Measurements from ENCODE around the gene MYO1B. TPM values are rescaled to one million over a fixed set of nuclear protein-coding genes. Genes with fewer than 3 reads are reported as not detected.

MYO1B gene
- total and polyA plus RNA-seq, 2 of the 4 experiments (the other 2 are of a cell fraction) = 57.2 to 116 TPM

- peaks cover 18% of the 10 kb centered on the region for H3K4me1 ChIP-seq (ENCODE audit: control insufficient read depth, insufficient read depth, low read length)
- H2BK5ac ChIP-seq (ENCODE audit: low read depth, low read length, poor library complexity, severe bottlenecking) = peak overlapping the region; percentile 47
- H2BK20ac ChIP-seq (ENCODE audit: low read depth, low read length) = peak overlapping the region; percentile 43; the same call in 1 of the 2 replicates
- peak overlapping the region; percentile 74 for H4K5ac ChIP-seq (ENCODE audit: low read depth, low read length)
- peaks cover 52% of the 10 kb centered on the region for H3K36me3 ChIP-seq (ENCODE audit: control insufficient read depth, insufficient read depth, low read length)
- H3K23ac ChIP-seq (ENCODE audit: low read depth, low read length) = no peak overlapping the region; the same call in 1 of the 2 replicates
- H3K4ac ChIP-seq (ENCODE audit: low read depth, low read length) = peak overlapping the region; percentile 64
- DNase-seq (no peak), ATAC-seq (ENCODE audit: low read depth) (no peak)
- intact Hi-C loops (cut with micrococcal nuclease) = no loop called here
- POLR2A ChIA-PET (ENCODE audit: unreplicated experiment) = no interaction called here
- peaks cover 13 to 28% of the 10 kb centered on the region in 2 experiments; a peak in 3 of 4 replicates for H3K79me1 ChIP-seq (ENCODE audit: low read depth in 1 of 2, low read length in 2 of 2)
- peak overlapping the region; percentile 70; the same call in 1 of the 3 replicates for H2BK15ac ChIP-seq (ENCODE audit: low read depth, low read length)
- H3K4me3 ChIP-seq (ENCODE audit: insufficient read depth, low read depth, low read length) = no peak overlapping the region
- peak overlapping the region; percentile 19 to 39; a peak in 2 of 4 replicates for H4K8ac ChIP-seq (ENCODE audit: low read depth in 2 of 2, low read length in 2 of 2)
- no peak overlapping the region for H3K14ac ChIP-seq (replicated peaks; ENCODE audit: low read depth, low read length)
- no TSS peak for BruUV-seq (replicated peaks)
- H2BK120ac ChIP-seq (ENCODE audit: low read depth, low read length) = peak overlapping the region; percentile 44; the same call in 1 of the 2 replicates
- dilution Hi-C loops (cut with HindIII; ENCODE audit: low sequenced_read_pairs, unreplicated experiment) = no loop called here
- 85% methylated on average over 5 of the region's 5 CpGs; no CpG with 5 or more reads in 1 of the 2 experiments for WGBS, 2 experiments (ENCODE audit: extremely low coverage in 2 of 2, insufficient read length in 1 of 2)
- no peaks in the 10 kb centered on the region for H4K20me1 ChIP-seq (ENCODE audit: insufficient read depth, low read length)
- no peak overlapping the region for H3K4me2 ChIP-seq (ENCODE audit: low read depth, low read length)
- H3K27me3 ChIP-seq (ENCODE audit: control insufficient read depth, insufficient read depth, low read length) = no peaks in the 10 kb centered on the region
- TF ChIP-seq CEBPB (IDR thresholded peaks at IDR 0.05; ENCODE audit: low read depth, low read length) (no peak), USF2 (IDR thresholded peaks at IDR 0.05; ENCODE audit: low read depth, low read length) (no peak), RFX5 (IDR thresholded peaks at IDR 0.05; ENCODE audit: low read depth, low read length) (no peak), FOS (IDR thresholded peaks at IDR 0.05; ENCODE audit: low read depth, low read length) (no peak), SMC3 (IDR thresholded peaks at IDR 0.05; ENCODE audit: low read depth, low read length) (no peak), RAD21 (IDR thresholded peaks at IDR 0.05; ENCODE audit: low read length) (no peak), ELK1 (IDR thresholded peaks at IDR 0.05; ENCODE audit: borderline replicate concordance, low read depth, low read length) (no peak), NFE2L2 (IDR thresholded peaks at IDR 0.05; ENCODE audit: low read depth, low read length) (no peak), RCOR1 (IDR thresholded peaks at IDR 0.05; ENCODE audit: insufficient replicate concordance, low read length) (no peak), MAFK (IDR thresholded peaks at IDR 0.05; ENCODE audit: low read depth, low read length) (no peak)
- H2AK5ac ChIP-seq (ENCODE audit: low read depth, low read length) = peak overlapping the region; percentile 69; the same call in 1 of the 2 replicates
- H3K27ac ChIP-seq (ENCODE audit: insufficient read depth, low read length) = peak overlapping the region; percentile 59
- no peak overlapping the region for H2AK9ac ChIP-seq (replicated peaks; ENCODE audit: low read depth, low read length, poor library complexity)
- no peak overlapping the region for H2AFZ ChIP-seq (replicated peaks; ENCODE audit: low read length, poor library complexity)
- no peaks in the 10 kb centered on the region for H3K9me3 ChIP-seq (ENCODE audit: control insufficient read depth, insufficient read depth, low read length)
- H3K9me1 ChIP-seq (ENCODE audit: insufficient read depth, low read length) = peaks cover 19% of the 10 kb centered on the region
- no peak overlapping the region for H3K56ac ChIP-seq (ENCODE audit: extremely low read depth, insufficient read depth, low read length)
- CTCF ChIA-PET = interaction anchor here (0.5 to 1.1 kb wide), 2 partner anchors 12 to 175 kb away, joined by 3 read pairs; no protein-coding TSS in a partner anchor
- in situ Hi-C loops (cut with MboI; ENCODE audit: low sequenced_read_pairs) = no loop called here
- H3K9ac ChIP-seq (ENCODE audit: low read depth, low read length) = no peak overlapping the region
- H3K18ac ChIP-seq (ENCODE audit: low read depth, low read length) = peak overlapping the region; percentile 28; the same call in 1 of the 2 replicates
- peak overlapping the region; percentile 72 for H4K91ac ChIP-seq (ENCODE audit: insufficient read depth, low read depth, low read length)
These were observed 144.1 kb downstream of the MYO1B start for GRCh38 chr2:191389288-191389687.

Data from IMR-90 (cell line).